Muscle of back (tissue), 11 donors: ENCODE data around the gene CFAP74. TPM values are rescaled to one million over a fixed set of nuclear protein-coding genes. Genes with fewer than 3 reads are reported as not detected.

ENCODE experiments used
- DNase-seq, 3 donors: peaks; one replicate each; pipeline versions ENCODE4 v3.0.0 to v3.0.0-alpha.2; 2013
- polyA plus RNA-seq, 10 donors: library from polyadenylated mRNA; unstranded; fragments of 120-200 nt; gene quantifications; one replicate each; pipeline ENCODE4 v1.2.1, GENCODE V29; 2013; ENCODE audit not compliant: insufficient read length in 10 of 10

CFAP74 gene
- polyA plus RNA-seq, 10 donors = 0.05 to 0.36 (median 0.15) TPM; not detected in 1

DNA sequence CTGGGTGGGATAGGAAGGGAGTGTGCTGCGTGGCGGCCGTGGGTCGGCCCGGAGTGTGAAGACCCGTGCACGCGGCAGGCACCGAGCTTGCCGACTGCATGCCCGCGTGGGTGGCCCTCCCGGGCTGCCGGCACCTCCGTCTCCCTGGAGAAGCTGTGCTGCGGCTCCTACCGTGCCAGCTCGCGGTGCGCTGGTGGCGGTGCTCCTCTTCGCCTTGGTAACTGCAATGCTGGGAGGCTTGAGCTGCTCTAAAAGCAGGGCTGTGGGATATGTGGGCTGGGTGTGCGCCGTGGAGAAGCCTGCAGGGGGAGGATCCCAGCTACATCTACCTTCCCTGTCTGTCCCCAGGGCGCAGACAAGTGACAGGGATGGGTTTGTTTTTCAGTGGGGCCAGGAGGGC, 18.0 kb upstream of the CFAP74 start:
- no peak for DNase-seq

DNA sequence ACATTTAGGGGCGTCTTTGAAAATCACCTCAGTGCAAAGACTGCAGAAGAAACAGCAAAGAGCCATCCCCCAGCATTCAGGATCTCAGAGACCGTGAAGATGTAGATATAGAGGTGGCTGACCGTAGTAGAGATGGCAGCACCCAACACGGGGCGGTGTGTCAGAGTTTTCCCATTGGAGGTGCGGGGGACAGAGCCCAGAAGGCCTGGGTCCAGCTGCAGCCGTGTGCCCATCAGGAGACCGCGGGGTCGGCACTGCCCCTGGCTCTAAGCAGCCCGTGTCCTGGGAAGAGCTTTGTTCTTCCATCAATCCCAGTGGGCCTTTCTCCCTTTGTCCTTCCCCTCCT, 16.7 kb upstream of the CFAP74 start:
- DNase-seq = no peak

GRCh38 chr1:2019571-2020309, 16.2 kb upstream of the CFAP74 start:
- DNase-seq = peak in 1 of 3 donors; percentile 61

- peak in 1 of 3 donors; percentile 42 for DNase-seq
Observed at GRCh38 chr1:2019172-2019543, 15.6 kb upstream of the CFAP74 start, which contains the start of gene GABRD. Gene GABRD (plus strand): TSS chr1:2019345. CDS start chr1:2019424, 79 bp downstream.

GRCh38 chr1:2018217-2019171, 14.9 kb upstream of the CFAP74 start:
- peak in 1 of 3 donors; percentile 26 for DNase-seq

- no peak for DNase-seq
Observed at GRCh38 chr1:2016123-2016522, 12.5 kb upstream of the CFAP74 start.

GRCh38 chr1:2014741-2015735, 11.5 kb upstream of the CFAP74 start:
- no peak for DNase-seq

GRCh38 chr1:2014181-2014580, 10.6 kb upstream of the CFAP74 start:
- DNase-seq = no peak

DNA sequence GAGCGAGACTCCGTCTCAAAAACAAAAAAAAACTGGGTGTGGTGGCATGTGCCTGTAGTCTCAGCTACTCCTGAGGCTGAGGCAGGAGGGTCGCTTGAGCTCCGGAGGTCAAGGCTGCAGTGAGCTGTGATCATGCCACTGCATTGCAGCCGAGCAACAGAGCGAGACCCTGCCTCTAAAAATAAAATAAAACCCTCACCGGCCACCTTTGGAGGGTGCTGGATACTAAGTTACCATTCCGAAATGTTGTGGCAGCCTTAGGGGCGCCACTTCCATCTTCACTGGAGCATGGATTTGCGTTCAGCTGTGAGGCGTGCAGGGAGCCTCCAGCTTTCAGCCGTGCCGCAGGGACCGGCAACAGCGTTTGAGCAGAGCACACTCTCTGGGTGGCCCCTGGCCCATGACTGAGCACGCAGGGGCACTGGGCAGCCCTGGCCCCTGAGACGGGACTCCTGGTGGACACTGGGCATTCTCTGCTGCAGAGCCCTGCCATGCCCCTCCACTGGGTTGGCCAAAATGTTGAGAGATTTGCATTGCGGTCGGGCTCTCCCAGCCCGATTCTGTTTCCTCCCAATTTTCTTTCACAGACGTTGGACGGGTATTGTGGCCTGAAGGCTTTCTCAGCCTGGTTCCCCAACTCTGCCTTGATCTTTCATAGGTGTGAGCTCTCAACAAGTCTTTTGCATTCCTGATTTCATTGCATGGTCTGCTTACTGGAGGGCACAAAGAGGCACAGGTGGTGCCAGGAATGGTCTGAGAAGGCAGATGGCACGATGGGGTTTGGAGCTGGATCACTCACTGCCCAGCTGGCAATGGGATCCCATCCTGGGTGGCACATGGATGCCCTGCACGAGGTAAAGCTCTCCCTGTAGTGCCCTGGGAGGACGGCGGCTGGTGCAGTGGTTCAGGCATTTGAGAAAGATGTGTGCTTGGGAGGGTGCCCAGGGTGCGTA, 5.8 kb upstream of the CFAP74 start:
- DNase-seq = no peak

- no peak for DNase-seq
Observed at GRCh38 chr1:2004856-2005255, 1.3 kb upstream of the CFAP74 start.

- no peak for DNase-seq
Observed at GRCh38 chr1:2001773-2002411, 1.7 kb downstream of the CFAP74 start.

DNA sequence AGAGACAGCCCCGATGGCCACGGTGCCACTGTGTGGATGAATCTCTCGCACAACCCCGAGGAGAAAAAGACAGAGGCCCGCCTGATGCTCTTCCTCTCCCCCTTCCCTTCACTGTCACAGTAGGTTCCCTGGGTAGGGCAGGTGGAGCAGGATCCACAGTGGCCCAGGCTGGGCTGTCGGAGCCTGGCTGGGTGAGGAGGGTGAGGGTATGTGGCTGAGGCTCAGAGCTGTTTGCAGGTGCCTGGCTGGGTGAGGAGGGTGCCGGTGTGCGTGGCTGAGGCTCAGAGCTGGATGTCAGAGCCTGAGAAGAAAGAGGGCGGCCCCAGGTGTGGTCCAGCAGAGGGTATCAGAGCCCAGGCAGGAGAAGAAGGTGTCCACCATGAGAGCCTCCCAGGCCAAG, 2.7 kb downstream of the CFAP74 start:
- no peak for DNase-seq

DNA sequence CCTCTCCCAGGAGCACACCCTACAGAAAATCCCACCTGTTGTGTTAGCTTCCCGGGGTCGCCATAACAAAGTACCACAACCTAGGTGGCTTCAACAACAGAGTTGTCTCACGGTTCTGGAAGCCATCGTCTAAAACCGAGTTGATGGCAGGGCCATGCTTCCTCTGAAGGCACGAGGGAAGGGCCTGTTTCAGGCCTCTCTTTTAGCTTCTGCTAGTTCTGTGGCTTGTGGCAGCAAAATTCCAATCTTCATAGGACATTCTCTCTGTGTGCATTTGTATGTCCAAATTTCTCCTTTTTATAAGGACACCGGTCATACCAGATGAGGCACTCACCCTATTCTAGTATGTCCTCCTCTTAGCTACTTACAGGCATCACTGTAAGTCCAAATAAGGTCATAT, 3.2 kb downstream of the CFAP74 start:
- DNase-seq = no peak

DNA sequence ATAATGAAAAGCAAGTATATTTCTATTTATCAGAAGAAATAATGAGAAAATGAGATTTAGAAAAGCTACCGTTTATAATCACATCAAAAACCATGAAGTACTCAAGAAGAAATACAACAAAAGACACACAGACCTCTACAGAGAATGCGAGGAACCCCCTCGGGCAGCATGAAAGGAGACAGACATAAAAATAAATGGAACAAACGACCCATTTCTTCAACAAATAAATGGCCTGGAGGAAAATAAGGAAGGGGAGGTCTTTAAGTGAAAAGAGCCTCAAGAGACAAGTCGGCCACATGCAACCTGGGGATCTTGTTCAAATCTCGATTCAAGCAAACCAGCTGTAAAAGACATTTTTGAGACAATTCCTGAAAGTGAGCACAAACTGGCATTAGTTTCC, 6.0 kb downstream of the CFAP74 start:
- no peak for DNase-seq

DNA sequence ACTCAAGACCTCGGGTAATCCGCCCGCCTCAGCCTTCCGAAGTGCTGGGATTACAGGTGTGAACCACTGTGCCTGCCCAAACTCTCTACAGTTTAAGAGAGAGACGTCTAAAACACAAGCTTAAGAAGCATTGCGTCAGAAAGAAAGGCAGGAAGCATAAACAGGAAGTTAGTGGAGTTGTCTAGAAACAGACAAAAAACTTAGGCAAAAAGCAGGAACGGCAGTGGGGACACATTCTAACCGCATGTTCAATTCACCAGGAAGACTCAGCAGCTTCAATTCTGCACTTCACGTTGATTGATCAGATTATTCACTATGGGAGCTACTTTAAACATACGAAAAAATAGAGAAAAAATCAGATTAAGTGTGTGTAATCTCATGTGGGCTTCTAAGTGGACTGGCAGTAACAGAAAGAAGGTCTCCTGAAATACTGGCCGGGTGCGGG, 7.4 kb downstream of the CFAP74 start:
- peak in 1 of 3 donors; percentile 26 for DNase-seq

GRCh38 chr1:1994536-1994935, 9.1 kb downstream of the CFAP74 start:
- no peak for DNase-seq

- DNase-seq = peak; percentile 33 to 69 (median 53)
Observed at GRCh38 chr1:1990222-1990621, 13.4 kb downstream of the CFAP74 start.

GRCh38 chr1:1989789-1990188, 13.8 kb downstream of the CFAP74 start:
- peak; percentile 21 to 67 (median 38) for DNase-seq

DNA sequence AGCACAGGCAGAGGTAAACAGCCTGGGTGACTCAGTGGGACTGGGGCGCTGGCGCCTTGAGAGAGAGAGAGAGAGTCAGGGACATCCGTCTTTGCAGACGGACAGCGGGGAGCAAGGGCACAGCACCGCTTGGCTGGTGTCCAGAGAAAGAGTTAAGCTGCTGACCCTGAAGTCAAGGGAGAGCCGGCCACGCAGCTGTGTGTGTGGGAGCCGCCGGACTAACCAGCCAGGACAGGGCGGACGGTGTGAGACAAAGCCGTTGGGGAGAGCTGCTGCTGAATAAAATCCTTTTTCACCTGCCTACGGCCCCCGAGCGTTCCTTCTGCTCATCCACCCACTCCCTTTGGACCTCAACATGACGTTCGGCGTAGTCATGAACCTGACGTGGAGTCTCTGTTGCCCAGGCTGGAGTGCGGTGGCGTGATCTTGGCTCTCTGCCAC, 14.5 kb downstream of the CFAP74 start:
- DNase-seq = peak in 2 of 3 donors; percentile 25 to 54
